ENCODE measurements around the gene DERL3.
"Not testable (repeated sequence)": the region's sequence is repeated elsewhere in the genome, so short reads cannot be mapped to it uniquely, and the experiment has no call there.

The DERL3 gene

DNA sequence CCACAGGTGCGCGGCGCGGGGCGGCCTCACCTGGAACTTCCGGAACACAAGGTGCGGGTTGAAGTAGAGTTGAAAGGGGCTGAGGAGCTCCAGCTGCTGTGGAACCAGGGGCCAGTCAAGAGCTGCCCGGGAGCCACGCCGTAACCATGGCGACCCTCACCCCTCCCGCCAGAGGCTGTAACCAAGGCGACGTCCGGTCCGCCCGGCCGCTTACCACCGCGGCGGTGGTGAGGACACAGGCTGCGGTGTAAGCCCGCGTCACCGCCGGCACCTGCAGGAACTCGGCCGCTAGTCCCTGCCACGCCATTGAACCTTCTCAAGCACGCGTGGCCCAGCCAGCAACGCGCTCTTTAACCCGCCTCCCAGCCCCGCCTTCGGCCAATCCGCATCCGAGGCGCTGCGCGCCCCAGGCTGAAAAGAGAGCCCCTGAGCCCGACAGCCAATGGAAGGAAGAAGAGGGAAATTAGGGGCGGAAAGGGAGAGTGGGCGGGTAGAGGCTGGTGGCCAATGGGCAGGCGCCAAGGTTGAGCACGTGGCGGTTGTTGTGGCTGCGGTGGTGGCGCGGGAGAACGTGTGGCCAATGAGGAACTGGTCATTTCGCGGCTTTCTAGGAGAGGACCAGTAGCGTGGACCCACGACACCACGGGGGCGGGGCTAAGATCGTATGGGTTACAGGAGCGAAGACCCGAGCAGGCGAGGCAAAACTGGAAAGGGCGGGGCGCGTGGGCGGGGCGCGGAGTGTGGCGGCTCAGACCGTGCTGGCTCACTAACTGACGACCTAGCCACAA, at the start of gene DERL3:
DERL3 (minus strand) TSS at position 326 of the 788 bp plus-strand sequence; CDS start at position 307, 19 bp downstream.
- peak; percentile 99 for DNase-seq (ENCODE audit: low read depth)

DNA sequence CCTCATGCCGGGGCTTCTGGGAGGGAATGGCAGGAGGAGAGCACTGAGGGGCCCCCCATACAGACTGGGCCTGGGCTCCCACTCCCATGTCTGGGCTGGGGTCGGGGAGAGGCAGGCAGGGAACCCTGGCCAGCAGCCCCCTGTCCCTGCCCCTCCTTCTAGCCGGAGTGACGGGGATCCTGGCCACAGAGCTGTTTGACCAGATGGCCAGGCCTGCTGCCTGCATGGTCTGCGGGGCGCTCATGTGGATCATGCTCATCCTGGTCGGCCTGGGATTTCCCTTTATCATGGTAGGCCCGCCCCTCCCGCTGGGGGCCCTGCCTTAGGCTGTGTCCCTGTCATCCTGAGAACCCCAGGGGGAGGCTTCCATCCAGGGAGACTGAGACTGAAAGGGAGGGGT, 45.3 kb upstream of the DERL3 start:
- DNase-seq (ENCODE audit: low read depth) = no peak

DNA sequence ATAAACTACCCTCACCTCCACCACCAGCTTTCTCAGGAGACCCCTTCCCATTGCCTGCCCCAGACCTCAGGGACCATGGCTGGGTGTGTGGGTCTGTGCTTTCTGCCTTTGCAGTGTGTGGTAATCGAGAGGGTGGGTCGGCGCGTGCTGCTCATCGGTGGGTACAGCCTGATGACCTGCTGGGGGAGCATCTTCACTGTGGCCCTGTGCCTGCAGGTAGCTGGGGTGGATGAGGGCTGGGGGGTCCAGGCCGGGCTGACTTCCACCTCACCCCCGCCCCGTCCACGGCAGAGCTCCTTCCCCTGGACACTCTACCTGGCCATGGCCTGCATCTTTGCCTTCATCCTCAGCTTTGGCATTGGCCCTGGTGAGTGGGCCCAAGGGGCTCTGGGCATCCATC, 44.9 kb upstream of the DERL3 start:
- no peak for DNase-seq (ENCODE audit: low read depth)

DNA sequence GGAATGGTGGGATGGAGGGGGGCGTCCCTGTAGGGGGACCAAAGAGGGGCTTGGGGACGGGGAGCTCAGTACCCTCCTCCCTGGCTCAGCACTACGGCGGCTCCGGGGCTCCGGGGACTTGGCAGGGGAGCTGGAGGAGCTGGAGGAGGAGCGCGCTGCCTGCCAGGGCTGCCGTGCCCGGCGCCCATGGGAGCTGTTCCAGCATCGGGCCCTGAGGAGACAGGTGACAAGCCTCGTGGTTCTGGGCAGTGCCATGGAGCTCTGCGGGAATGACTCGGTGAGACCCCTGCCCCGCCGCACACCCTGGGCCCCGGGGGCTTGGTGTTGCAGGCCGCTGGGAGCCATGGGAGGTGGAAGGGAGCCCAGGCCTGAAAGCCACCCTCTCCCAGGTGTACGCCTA, 43.6 kb upstream of the DERL3 start:
- no peak for DNase-seq (ENCODE audit: low read depth)

DNA sequence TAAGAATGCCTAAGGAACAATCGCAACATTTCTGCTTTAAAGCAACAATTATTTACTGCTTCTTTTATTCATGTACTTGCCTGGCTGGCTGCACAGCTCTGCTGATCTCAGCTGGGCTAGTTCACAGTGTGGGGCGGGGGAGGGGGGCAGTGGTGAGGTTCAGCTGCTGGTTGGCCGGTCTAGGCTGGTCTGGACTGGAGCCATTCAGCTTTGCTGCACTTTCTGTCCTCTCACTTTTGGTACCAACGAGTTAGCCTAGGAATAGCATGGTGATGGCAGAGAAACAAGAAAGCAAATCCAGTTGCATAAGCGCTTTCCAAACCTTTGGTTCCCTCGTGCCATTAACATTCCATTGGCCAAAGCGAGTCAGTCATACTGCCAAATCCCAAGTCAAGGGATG, 39.4 kb upstream of the DERL3 start:
- no peak for DNase-seq (ENCODE audit: low read depth)

DNA sequence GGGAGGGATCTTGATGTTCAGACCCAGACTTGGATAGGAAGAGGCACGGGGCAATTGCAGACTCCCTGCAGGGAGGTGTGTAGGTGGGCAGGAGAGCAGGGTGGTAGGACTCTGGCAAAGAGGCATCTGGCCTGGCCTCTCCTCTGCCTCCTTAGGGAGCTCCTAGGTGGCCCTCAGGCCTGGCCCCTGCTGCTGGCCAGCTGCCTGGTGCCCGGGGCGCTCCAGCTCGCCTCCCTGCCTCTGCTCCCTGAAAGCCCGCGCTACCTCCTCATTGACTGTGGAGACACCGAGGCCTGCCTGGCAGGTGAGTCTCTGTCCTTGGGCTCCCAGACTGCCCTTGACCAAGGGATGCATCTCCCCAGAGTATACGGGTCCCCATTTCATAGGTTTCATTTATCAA, 38.8 kb upstream of the DERL3 start:
- DNase-seq (ENCODE audit: low read depth) = no peak

DNA sequence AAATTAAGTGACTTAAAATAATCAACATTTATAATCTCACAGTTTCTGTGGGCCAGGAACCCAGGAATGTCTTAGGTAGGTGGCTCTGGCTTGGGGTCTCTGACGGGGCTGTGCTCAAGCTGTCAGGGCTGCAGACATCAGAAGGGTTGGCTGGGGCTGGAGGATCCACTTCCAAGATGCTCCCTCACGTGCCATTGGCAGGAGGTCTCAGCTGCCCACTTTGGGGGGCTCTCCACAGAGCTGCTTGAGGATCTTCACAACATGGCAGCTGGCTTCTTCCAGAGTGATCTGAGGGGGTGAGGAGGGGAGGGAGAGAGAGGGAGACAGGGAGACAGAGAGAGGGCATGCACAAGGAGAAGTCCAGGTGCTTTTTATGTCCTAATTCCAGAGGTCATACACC, 37.0 kb upstream of the DERL3 start:
- no peak for DNase-seq (ENCODE audit: low read depth)

DNA sequence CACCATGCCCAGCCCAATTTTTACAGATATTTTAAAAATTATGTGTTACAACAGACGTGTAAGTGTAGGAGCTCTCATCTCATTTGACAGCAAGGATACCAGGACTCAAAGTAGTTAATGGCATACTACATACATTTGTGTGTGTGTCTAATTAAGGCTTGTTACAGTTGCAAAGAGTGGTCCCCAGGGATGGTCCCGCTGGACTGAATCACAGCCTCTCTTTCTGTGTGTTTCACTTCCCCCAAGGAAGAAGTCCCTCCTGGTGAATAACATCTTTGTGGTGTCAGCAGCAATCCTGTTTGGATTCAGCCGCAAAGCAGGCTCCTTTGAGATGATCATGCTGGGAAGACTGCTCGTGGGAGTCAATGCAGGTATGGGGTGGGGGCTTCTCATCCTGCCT, 36.1 kb upstream of the DERL3 start:
- DNase-seq (ENCODE audit: low read depth) = no peak

DNA sequence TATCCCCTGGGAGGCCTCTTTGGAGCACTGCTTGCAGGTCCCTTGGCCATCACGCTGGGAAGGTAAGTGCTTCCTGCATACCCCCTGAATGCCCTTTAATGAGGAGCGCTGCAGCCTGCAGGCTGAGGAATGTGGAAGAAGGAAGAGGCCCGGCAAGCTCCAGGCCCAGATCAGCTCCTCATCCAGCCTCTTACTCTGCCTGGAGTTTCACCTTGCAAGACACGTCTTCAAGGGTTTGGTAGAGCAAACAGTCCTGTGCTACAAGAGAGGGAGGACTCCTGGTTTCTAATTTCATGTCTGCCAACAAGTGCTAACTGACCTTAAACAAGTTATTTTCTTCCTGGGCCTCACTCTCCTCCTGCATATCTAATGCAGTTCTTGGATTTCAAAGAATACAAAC, 29.8 kb upstream of the DERL3 start:
- no peak for DNase-seq (ENCODE audit: low read depth)

DNA sequence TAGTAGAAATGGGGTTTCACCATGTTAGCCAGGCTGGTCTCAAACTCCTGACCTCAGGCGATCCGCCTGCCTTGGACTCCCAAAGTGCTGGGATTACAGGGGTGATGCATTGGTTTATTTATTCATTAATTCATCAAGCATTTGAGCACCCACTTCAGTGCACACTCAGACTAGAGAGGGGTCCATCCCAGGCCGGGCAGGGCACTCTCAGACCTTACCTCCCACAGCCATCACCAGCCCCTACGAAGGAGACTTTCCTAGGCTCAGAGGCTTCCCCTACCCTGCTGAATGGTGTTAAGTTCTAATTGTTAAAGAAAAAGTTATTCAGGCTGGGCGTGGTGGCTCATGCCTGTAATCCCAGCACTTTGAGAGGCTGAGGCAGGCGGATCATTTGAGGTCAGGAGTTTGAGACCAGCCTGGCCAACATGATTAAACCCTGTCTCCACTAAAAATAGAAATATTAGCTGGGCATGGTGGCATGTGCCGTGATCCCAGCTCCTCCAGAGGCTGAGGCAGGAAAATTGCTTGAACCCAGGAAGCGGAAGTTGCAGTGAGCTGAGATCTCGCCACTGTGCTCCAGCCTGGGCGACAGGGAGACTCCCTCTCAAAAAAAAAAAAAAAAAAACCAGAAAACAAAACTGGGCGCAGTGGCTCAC, 25.8 kb upstream of the DERL3 start:
- DNase-seq (ENCODE audit: low read depth) = not testable (repeated sequence)

DNA sequence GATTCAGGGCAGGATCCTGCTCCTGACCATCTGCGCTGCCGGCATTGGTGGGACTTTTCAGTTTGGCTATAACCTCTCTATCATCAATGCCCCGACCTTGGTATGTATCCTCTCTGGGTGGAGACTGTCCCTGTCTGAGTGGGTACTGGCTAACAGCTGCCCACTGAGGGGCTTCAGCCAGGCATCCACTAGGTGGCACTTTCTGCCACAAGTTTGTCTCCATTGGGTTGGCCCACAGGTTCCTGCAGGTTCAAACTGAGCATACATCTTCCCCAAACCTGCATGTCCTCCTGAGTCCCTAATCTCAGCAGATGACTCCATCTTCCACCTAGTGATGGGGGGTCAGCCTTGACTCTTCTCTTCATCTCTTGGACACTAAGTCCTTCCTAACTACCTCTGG, 23.3 kb upstream of the DERL3 start:
- DNase-seq (ENCODE audit: low read depth) = no peak

DNA sequence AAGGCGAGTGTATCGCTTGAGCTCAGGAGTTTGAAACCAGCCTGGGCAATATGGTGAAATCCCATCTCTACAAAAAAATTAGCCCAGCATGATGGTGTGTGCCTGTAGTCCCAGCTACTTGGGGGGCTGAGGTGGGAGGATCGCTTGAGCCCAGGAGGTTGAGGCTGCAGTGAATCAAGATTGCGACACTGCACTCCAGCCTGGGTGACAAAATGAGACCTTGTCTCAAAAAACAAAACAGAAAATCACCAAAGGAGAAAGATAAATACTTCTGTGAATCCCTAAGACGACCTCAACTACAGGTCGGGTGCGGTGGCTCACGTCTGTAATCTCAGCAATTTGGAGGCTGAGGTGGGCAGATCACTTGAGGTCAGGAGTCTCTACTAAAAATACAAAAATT, 21.4 kb upstream of the DERL3 start:
- not testable (repeated sequence) for DNase-seq (ENCODE audit: low read depth)

DNA sequence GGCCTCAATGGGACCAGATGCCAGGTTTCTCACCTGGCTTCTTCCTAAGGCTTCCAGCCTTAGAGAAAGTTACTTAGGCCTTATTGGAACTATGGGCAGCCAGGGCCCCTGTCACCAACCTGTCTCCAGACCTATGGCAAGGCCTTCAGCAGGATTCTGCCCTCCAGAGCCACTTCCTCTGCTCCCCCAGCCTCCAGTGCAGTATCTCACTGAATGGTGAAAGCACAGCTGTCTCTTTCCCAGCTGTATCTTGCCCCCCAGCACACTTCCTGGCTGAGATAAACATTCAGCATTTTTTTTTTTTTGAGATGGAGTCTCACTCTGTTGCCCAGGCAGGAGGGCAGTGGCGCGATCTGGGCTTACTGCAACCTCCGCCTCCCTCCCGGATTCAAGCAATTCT, 20.4 kb upstream of the DERL3 start:
- DNase-seq (ENCODE audit: low read depth) = peak; percentile 62

DNA sequence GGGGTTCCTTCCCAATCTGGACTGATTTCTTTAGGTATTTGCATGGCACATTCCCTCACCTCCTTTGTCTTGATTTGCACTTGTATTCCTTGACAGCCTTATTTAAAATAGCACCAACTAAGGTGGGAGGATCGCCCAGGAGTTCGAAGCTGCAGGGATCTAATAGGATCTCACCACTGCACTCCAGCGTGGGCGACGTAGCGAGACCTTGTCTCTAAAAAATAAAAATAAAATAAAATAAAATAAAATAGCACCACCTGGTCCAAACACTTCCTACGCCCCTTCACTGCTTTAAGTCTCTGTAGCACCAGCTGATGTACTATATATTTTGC, 19.6 kb upstream of the DERL3 start:
- no peak for DNase-seq (ENCODE audit: low read depth)

DNA sequence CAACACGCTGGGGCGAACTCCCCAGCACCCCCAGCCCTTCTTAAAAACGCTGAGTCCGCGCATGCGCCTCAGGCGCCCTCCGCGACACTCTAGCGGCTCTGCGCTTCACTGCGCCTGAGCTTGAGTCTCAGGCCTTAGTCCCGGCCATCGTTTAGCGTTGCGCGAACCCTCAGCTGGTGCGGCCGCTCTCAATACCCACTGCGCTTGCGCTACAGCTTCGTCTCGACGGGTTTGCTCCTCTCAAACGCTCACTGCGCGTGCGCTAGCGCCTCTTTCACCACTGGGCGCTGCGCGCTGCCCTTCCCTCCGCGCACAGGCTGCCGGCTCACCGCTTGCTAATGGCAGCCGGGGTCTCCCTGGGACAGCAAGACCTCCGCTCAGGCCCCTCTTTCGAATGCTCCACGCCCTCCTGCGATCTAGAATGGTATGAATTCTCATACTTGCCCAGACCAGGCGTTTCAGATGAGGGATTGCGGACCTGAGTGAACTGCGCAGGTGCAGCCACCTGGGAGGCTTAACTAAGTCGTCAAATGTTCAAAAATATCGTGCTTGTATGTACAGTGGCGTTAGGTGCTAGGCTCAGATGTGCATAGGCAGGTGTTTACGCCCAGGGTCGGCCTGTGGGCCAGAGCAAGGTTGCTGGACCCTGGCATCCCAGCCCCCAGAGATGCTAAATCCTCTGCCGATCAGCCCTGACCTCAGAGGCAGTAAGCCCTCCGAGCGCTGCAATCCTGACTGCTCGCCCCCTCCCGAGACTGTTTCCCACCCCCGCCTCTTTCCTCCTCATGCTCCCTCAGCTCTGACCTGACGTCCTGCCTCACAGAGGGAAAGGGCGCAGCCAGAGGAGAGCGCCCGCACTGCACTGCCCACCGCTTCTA, 19.0 kb upstream of the DERL3 start, which contains the start of gene SLC2A11:
SLC2A11 (plus strand) TSS at position 270 of the 878 bp plus-strand sequence; CDS start at position 395, 125 bp downstream.
- peak; percentile 95 for DNase-seq (ENCODE audit: low read depth)

DNA sequence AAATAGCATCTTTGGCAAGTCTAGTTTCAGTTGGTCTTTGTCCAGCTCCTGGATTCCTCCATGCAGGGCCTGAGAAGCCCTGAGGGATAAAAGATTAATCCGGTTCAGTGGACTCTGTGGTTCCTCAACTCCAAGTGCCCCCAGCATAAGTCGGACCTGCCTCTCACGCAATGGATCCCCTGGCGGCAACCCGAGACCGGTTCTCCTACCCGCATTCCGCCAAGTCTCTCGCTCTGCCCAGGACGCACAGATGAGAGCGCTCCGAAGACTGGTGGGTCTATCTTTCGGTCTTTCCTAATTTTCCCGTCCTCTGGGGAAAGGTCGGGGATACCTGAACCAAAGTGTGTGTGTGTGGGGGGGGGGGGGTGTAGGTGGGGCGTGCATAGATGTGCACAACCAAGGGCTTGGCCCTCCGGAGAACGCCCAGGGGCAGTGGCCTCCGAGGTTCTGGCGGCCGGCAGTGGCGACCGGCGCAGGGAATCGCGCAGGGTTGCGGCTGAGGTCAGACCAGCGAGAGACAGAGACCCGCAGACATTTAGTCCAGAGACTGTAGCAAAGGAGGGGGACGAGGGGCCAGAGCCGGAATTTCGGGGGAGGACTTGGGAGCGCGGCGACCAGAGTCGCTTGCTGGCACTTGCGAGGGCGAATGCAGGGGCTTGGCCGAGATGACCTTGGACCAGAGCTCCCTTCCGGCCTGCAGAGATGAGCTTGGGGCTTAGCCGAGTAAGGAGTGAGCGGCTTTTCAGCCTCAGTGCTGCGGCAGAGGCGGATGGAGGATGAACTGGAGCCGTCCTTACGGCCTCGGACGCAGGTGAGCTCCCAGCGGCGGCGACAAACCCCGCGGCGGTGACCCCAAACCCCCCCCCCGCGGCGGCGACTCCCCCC, 18.2 kb upstream of the DERL3 start:
- no peak for DNase-seq (ENCODE audit: low read depth)

DNA sequence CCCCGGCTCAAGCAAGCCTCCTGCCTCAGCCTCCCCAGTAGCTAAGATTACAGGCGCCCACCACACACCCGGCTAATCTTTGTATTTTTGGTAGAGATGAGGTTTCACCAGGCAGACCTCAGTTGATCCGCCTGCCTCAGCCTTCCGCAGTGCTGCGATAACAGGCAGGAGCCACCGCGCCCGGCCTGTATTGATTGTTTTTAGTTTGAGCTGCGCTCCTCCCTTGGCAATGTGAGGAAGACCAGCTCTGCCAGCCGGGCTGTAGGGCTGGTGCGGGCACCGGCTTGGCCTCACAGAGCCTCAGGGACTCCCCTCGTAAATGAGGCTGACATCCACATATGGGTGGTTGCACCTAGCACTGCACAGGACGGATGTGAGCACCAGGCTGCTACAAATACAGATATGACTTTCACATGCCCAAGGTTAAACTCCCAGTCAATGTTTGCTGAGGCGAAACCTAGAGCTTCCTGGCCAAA, 11.4 kb upstream of the DERL3 start:
- DNase-seq (ENCODE audit: low read depth) = no peak

DNA sequence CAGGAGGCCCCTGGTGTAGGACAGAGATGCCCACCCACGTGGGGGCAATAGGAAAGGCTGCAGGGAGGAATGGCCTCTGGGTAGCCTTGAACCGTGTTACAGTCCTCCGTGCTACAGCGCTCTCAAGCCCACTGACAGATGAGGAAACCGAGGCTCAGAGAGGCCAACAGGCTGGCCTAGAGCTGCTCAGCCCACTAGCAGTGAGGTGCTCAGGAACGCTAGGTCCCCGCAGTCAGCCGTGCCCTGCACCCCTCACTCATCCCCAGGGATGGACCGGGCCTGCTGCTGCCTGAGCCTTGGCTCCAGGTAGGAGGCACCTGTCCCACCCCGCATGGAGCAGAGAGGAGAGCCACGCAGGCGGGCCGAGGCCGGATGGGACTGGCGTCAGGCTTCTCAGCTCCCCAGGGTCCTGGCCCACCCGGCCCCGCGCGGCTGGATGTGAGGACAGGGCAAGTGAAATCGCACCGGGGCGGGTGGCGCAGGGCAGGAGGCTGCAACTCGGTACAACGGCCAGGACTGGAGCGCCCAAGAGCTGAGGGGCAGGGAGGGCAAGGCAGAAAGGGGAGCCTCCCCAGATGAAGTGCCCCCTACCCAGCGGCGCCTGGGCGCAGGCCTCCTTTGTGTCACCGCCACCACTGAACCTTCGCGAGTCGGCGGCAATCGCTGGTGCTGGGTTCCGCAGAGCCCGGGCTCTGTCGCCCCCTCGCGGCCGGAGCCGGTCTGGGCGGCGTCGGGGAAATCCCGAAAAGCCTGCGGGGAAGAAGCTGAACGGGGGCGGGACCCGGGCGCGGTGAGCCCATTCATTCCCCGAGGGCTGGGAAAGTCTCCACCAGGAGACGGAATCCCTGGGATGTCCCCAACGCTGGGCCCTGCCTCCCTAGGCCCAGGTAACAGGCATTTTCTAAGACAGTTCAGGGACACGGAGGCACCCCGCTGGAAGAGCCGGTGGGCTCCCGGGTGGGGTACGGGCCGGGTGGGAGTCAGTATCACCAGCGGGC, 10.5 kb upstream of the DERL3 start:
- DNase-seq (ENCODE audit: low read depth) = no peak

DNA sequence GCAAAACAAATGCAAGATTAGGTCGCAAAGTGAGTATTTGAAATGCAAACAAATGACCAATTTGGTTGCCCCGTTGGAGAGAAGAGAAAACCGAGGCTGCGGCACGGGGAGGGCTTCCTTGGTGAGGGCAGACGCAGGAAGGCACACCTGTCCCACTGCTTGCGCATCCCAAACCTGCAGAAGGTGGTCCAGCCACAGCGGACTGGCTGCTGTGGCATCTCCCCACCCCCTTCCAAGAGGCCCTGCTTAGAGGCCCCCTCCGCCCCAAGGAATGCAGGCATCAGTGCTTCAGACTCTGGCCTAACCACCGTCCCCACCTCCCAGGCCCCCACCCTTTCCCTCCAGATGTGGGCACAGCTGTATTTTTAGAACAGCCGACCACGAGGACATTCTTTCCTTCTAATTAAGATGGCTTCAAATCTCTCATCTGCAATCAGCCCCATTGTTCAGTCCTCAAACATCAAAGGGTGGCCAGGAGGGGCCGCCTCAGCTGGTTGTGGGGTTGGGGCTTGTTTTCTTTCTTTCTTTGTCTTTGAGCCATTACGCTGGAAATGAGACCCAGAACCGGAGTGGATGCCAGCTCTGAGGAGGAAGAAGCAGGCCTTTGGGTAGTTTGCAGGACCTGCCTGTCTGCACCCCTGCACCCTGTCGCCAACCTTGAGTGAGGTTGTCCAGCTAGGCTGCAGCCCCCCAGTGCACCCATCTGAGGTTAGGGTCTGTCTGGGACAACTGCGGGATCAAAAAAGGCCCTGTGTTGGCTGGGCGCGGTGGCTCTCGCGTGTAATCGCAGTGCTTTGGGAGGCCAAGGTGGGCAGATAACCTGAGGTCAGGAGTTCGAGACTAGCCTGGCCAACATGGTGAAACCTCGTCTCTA, 9.4 kb upstream of the DERL3 start:
- DNase-seq (ENCODE audit: low read depth) = no peak
